Brain microvascular endothelial cell (primary cell): ENCODE data around the gene DUSP5.

Experiments
- DNase-seq: peaks from one replicate; pipeline ENCODE4 v3.0.0-alpha.2; 2020
- H3K27ac ChIP-seq: fragments of 250-450 bp; sonication (Bioruptor Pico); 2 replicates; pipeline ENCODE4 v1.5.1; 2020; ENCODE audit warnings: mild to moderate bottlenecking, moderate library complexity
- H3K27me3 ChIP-seq: fragments of 250-450 bp; sonication (Bioruptor Pico); replicated peaks from 2 replicates; pipeline ENCODE4 v1.5.1; 2020; ENCODE audit warnings: mild to moderate bottlenecking
- H3K36me3 ChIP-seq: fragments of 250-450 bp; sonication (Bioruptor Pico); replicated peaks from 2 replicates; pipeline ENCODE4 v1.5.1; 2020; ENCODE audit warnings: mild to moderate bottlenecking
- H3K4me3 ChIP-seq: 2 replicates; pipeline ENCODE4 v1.5.1; 2011; ENCODE audit warnings: low read depth, mild to moderate bottlenecking, control low read depth, low read length, moderate library complexity
- CTCF ChIP-seq: IDR thresholded peaks from 2 replicates; pipeline ENCODE4 v1.5.1; 2011; ENCODE audit warnings: low read depth, mild to moderate bottlenecking, moderate library complexity, low read length, control low read depth, inconsistent platforms; ENCODE audit errors: missing control alignments
- in situ Hi-C: cut with HindIII; loops from 2 replicates; pipeline ENCODE4 v1.10.0; 2017; ENCODE audit warnings: low sequenced_read_pairs, low pct_ligation_motif_present

DUSP5 gene

GRCh38 chr10:110499796-110500514 is 2.2 kb downstream of the DUSP5 start:
- Histone ChIP-seq H3K4me3 (peak overlapping the region; percentile 90), H3K27ac (peak overlapping the region; percentile 94), H3K27me3 (no peaks in the 10 kb centered on the region), H3K36me3 (peaks cover 20% of the 10 kb centered on the region)
- DNase-seq: no peak
- no peak for TF ChIP-seq CTCF
- in situ Hi-C loops: no loop called here

- Histone ChIP-seq H3K36me3 (peaks cover 25% of the 10 kb centered on the region), H3K4me3 (peak overlapping the region; percentile 90), H3K27ac (peak overlapping the region; percentile 94), H3K27me3 (no peaks in the 10 kb centered on the region)
- TF ChIP-seq CTCF: no peak
- DNase-seq: peak; percentile 76
- in situ Hi-C loops: no loop called here
Measured at GRCh38 chr10:110500515-110500905, 2.8 kb downstream of the DUSP5 start.

- peak; percentile 95 for DNase-seq
- peak overlapping the region; percentile 94 for H3K27ac ChIP-seq
- in situ Hi-C loops: no loop called here
- H3K4me3 ChIP-seq: peak overlapping the region; percentile 90
- TF ChIP-seq CTCF: no peak
- no peaks in the 10 kb centered on the region for H3K27me3 ChIP-seq
- peaks cover 34% of the 10 kb centered on the region for H3K36me3 ChIP-seq
Measured at GRCh38 chr10:110501142-110501937, 3.6 kb downstream of the DUSP5 start.

GRCh38 chr10:110502072-110502845 is 4.6 kb downstream of the DUSP5 start:
- Histone ChIP-seq H3K27me3 (no peaks in the 10 kb centered on the region), H3K4me3 (peak overlapping the region; percentile 1), H3K36me3 (peaks cover 43% of the 10 kb centered on the region), H3K27ac (no peak overlapping the region)
- no peak for TF ChIP-seq CTCF
- no peak for DNase-seq
- in situ Hi-C loops: no loop called here

- in situ Hi-C loops: no loop called here
- no peak for TF ChIP-seq CTCF
- H3K27me3 ChIP-seq: no peaks in the 10 kb centered on the region
- H3K36me3 ChIP-seq: peaks cover 49% of the 10 kb centered on the region
- H3K4me3 ChIP-seq: no peak overlapping the region
- no peak for DNase-seq
- peak overlapping the region; percentile 9 for H3K27ac ChIP-seq
Measured at GRCh38 chr10:110502851-110503301, 5.2 kb downstream of the DUSP5 start.
